Gastroesophageal sphincter (tissue), 4 donors: ENCODE results near the gene DES. TPM values are rescaled to one million over a fixed set of nuclear protein-coding genes. Genes with fewer than 3 reads are reported as not detected.

Experiments used
- ATAC-seq: fragments of 150-250 bp; one replicate; pipeline ENCODE4 v1.9.1; 2016; ENCODE audit warnings: mild to moderate bottlenecking, moderate library complexity
- H3K27ac ChIP-seq, 4 donors: fragments of 200-600 bp; sonication (generic) in 3 of 4; 1 replicate in 3 of 4; 2 replicates in 1 of 4; pipeline ENCODE4 v1.5.1; 2016 to 2019
- H3K27me3 ChIP-seq: fragments of 200-600 bp; sonication (generic); one replicate; pipeline ENCODE4 v1.5.1; 2019
- H3K36me3 ChIP-seq, 2 donors: fragments of 200-600 bp; sonication (generic); one replicate each; pipeline ENCODE4 v1.5.1; 2019; ENCODE audit warnings: control low read depth in 1 of 2
- H3K4me1 ChIP-seq, 3 donors: fragments of 200-600 bp; sonication (generic); 1 replicate in 2 of 3; 2 replicates in 1 of 3; pipeline ENCODE4 v1.5.1; 2016 to 2019; ENCODE audit warnings: control low read depth in 2 of 3
- H3K4me3 ChIP-seq, 2 donors: fragments of 200-600 bp; sonication (generic); one replicate each; pipeline ENCODE4 v1.5.1; 2019; ENCODE audit warnings: mild to moderate bottlenecking in 1 of 2, moderate library complexity in 1 of 2
- H3K9me3 ChIP-seq, 3 donors: fragments of 200-600 bp; sonication (generic); one replicate each; pipeline ENCODE4 v1.5.1; 2017 to 2019; ENCODE audit warnings: control low read depth in 2 of 3
- EP300 ChIP-seq: sonication (generic); formaldehyde crosslinking; IDR thresholded peaks from one replicate; pipeline ENCODE4 v1.6.1; 2017; ENCODE audit warnings: antibody characterized with exemption, mild to moderate bottlenecking
- POLR2A ChIP-seq, 2 donors: fragments of 450-650 bp; IDR thresholded peaks; one replicate each; pipeline ENCODE4 v1.6.1; 2017; ENCODE audit warnings: antibody characterized with exemption in 2 of 2, mild to moderate bottlenecking in 2 of 2, moderate library complexity in 1 of 2
- POLR2AphosphoS5 ChIP-seq: sonication (generic); formaldehyde crosslinking; IDR thresholded peaks from one replicate; pipeline ENCODE4 v1.6.1; 2017; ENCODE audit warnings: antibody characterized with exemption
- WGBS, 2 donors: methylation state at CpG; one replicate each; pipeline ENCODE4 v1.1.5; 2018; ENCODE audit warnings: low coverage in 1 of 2; 5-methylcytosine and 5-hydroxymethylcytosine counted together
- total RNA-seq, 4 donors: library from RNA; depleted of rRNA; stranded (reverse); fragments of >200 nt; gene quantifications; one replicate each; pipeline ENCODE4 v1.1.0, GENCODE V29; 2016
- TF ChIP-seq, protein P1 (sequence below), 4 experiments: fragments of 200-600 bp in 2 of 4; fragments of 450-650 bp in 2 of 4; sonication (generic) in 1 of 4; IDR thresholded peaks; one replicate each; pipeline ENCODE4 v1.5.1; 2017 to 2019; ENCODE audit warnings: antibody characterized with exemption in 4 of 4, mild to moderate bottlenecking in 2 of 4, moderate library complexity in 2 of 4

The DES gene
- total RNA-seq, 4 donors from 2014 or later = 10,852 to 31,720 (median 15,007) TPM

DNA sequence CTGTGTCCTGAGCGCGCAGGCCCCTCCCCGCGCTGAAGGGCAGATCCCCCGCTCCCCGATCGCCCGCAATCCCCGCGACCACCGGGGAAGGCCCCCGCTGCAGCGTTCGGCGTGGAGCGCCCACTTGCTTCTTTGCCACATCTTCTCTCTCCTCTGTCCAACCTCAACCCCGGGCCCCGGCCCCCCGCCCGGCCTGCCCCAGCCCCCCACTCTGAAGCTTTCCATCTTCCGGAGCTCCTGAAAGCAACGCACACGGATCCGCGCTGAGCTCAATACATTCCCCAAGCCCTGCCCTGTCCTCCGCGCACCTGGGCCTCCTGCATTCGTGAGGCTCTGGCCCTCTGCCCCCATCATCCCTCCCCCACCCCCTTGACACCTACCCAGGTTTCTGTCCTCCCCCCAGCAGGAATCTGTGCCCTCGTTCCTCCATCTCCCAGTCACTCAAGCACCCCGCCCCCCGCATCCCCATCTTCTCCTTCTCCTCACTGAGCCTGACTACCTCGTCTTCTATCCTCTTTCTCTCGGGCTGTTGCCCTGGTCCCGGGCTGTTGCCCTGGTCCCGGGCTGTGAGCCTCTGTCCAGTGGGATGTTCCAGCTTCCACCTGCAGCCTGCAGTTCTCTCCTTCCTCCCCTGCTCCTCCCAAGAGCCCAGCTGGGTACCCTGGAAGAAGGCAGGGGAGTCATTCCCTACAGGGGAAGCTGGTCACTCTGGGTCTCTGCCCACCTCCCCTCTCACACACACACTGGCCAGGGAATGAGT, 24.3 kb downstream of the DES start:
- Histone ChIP-seq H3K9me3 (no peaks in the 10 kb centered on the region), H3K4me3 (peak overlapping the region; percentile 84 to 91), H3K4me1 (peaks cover 0 to 97% (median 3%) of the 10 kb centered on the region in 3 donors), H3K36me3 (no peaks in the 10 kb centered on the region), H3K27ac (peak overlapping the region; percentile 93 to 99 (median 98)), H3K27me3 (peaks cover 18% of the 10 kb centered on the region)
- ATAC-seq = no peak
- TF ChIP-seq POLR2A (IDR thresholded peaks at IDR 0.05) = no peak
- TF ChIP-seq, protein P1, sequence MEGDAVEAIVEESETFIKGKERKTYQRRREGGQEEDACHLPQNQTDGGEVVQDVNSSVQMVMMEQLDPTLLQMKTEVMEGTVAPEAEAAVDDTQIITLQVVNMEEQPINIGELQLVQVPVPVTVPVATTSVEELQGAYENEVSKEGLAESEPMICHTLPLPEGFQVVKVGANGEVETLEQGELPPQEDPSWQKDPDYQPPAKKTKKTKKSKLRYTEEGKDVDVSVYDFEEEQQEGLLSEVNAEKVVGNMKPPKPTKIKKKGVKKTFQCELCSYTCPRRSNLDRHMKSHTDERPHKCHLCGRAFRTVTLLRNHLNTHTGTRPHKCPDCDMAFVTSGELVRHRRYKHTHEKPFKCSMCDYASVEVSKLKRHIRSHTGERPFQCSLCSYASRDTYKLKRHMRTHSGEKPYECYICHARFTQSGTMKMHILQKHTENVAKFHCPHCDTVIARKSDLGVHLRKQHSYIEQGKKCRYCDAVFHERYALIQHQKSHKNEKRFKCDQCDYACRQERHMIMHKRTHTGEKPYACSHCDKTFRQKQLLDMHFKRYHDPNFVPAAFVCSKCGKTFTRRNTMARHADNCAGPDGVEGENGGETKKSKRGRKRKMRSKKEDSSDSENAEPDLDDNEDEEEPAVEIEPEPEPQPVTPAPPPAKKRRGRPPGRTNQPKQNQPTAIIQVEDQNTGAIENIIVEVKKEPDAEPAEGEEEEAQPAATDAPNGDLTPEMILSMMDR (IDR thresholded peaks at IDR 0.05) = no peak
- 0 to 4% methylated on average over 9 to 11 of the region's 35 CpGs for WGBS, 2 donors

DNA sequence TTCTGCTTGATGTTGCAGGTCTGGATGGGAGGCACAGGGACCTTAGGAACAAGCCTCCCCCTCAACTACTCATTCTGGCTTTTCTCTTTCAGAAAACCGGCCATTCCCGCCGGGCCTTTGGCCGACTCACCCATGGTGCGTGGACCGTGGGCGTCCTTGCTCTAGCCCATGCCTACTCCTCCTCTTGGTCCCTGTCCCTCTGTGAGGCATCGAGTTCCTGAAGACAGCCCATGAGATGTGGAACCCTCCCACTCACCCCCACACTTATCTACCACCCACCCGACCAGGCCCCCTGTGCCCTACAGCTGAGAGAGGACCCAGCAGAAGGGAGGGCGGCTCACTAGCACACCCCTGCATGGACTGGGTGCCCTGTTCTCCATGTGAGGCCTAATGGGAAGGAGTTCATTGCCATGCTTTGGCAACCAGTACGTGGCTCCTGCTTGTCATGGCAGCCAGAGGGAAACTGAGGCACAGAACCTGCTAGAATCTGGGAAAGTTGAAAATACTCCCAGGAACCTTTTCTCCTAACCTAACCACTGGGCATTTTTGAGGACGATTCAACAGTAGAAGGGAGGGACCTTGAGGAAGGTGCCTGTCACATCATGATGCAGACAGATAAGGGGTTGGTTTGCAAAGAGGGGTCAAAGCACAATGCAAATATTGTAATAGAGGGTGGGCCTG, 25.0 kb downstream of the DES start:
- Histone ChIP-seq H3K4me3 (peak overlapping the region; percentile 84 to 91), H3K4me1 (peaks cover 0 to 97% (median 6%) of the 10 kb centered on the region in 3 donors), H3K27me3 (peaks cover 25% of the 10 kb centered on the region), H3K36me3 (peaks cover 0 to under 1% of the 10 kb centered on the region in 2 donors), H3K27ac (peak overlapping the region; percentile 93 to 99 (median 98)), H3K9me3 (no peaks in the 10 kb centered on the region)
- TF ChIP-seq POLR2AphosphoS5 (no peak), POLR2A (IDR thresholded peaks at IDR 0.05) (no peak), EP300 (no peak)
- TF ChIP-seq, protein P1 (IDR thresholded peaks at IDR 0.05) = no peak
- ATAC-seq = no peak
- WGBS, 2 donors = 40% methylated on average over 1 of the region's 12 CpGs; no CpG with 5 or more reads in 1 of the 2 donors

DNA sequence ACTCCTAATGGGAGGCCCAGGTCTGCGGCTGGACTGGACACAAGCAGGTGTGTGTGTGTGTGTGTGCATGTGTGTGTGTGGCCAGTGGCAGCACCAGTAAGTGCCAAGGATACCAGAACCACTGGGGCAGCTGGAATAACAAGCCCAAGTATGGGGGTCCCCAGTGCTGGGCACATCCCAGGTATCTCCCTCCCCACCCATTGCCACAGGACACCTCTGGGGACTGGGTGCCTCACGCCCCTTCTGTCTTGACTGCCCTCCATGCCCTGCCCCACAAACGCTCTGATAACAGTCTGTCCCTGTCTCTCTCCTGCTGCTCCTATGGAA, 25.5 kb downstream of the DES start:
- no peak for ATAC-seq
- 40 to 61% methylated on average over 1 to 3 of the region's 3 CpGs for WGBS, 2 donors
- Histone ChIP-seq H3K4me3 (peak overlapping the region; percentile 13 to 84), H3K27ac (peak overlapping the region; percentile 93 to 99 (median 98)), H3K4me1 (peaks cover 0 to 97% (median 11%) of the 10 kb centered on the region in 3 donors), H3K36me3 (peaks cover 0 to 5% of the 10 kb centered on the region in 2 donors), H3K9me3 (no peaks in the 10 kb centered on the region), H3K27me3 (peaks cover 30% of the 10 kb centered on the region)
- TF ChIP-seq POLR2AphosphoS5 (no peak), EP300 (no peak), POLR2A (IDR thresholded peaks at IDR 0.05) (no peak)
- TF ChIP-seq, protein P1 (IDR thresholded peaks at IDR 0.05) = no peak

DNA sequence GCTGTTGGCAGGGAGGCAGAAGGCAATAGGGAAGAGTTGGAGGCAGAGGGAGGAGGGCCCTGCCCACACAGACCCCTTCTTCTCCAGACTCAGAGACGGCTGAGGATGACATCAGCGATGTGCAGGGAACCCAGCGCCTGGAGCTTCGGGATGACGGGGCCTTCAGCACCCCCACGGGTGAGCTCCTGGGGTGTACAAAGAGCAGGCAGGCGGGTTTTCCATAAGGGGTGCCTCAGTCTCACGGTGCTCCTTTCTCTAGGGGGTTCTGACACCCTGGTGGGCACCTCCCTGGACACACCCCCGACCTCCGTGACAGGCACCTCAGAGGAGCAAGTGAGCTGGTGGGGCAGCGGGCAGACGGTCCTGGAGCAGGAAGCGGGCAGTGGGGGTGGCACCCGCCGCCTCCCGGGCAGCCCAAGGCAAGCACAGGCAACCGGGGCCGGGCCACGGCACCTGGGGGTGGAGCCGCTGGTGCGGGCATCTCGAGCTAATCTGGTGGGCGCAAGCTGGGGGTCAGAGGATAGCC, 26.5 kb downstream of the DES start:
- Histone ChIP-seq H3K36me3 (peaks cover 0 to 5% of the 10 kb centered on the region in 2 donors), H3K27me3 (peaks cover 36% of the 10 kb centered on the region), H3K4me1 (peaks cover 0 to 97% (median 13%) of the 10 kb centered on the region in 3 donors), H3K4me3 (peak overlapping the region; percentile 13 to 84), H3K27ac (peak overlapping the region; percentile 93 to 99 (median 98)), H3K9me3 (no peaks in the 10 kb centered on the region)
- TF ChIP-seq, protein P1 (IDR thresholded peaks at IDR 0.05) = no peak
- TF ChIP-seq POLR2AphosphoS5 (peak; percentile 39), POLR2A (IDR thresholded peaks at IDR 0.05) (peak in 1 of 2 donors; percentile 38), EP300 (no peak)
- 53 to 64% methylated on average over 3 of the region's 23 CpGs for WGBS, 2 donors
- ATAC-seq = no peak
